Measurements from ENCODE around the gene SNRNP25.

- TF ChIP-seq CREB1 (IDR thresholded peaks at IDR 0.05) (no peak), CREB1 (CRISPR knock-in tag; IDR thresholded peaks at IDR 0.05) (no peak), LEF1 (IDR thresholded peaks at IDR 0.05) (no peak), ZEB2 (IDR thresholded peaks at IDR 0.05) (no peak), NFE2 (IDR thresholded peaks at IDR 0.05; ENCODE audit: low read depth) (no peak)
- TF ChIP-seq, protein P1, sequence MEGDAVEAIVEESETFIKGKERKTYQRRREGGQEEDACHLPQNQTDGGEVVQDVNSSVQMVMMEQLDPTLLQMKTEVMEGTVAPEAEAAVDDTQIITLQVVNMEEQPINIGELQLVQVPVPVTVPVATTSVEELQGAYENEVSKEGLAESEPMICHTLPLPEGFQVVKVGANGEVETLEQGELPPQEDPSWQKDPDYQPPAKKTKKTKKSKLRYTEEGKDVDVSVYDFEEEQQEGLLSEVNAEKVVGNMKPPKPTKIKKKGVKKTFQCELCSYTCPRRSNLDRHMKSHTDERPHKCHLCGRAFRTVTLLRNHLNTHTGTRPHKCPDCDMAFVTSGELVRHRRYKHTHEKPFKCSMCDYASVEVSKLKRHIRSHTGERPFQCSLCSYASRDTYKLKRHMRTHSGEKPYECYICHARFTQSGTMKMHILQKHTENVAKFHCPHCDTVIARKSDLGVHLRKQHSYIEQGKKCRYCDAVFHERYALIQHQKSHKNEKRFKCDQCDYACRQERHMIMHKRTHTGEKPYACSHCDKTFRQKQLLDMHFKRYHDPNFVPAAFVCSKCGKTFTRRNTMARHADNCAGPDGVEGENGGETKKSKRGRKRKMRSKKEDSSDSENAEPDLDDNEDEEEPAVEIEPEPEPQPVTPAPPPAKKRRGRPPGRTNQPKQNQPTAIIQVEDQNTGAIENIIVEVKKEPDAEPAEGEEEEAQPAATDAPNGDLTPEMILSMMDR (IDR thresholded peaks at IDR 0.05 in 2 of 3, conservative IDR thresholded peaks at IDR 0.05 in 1 of 3; ENCODE audit: insufficient read depth in 2 of 3, low read depth in 1 of 3, low read length in 3 of 3): no peak
- TF ChIP-seq, protein P2, sequence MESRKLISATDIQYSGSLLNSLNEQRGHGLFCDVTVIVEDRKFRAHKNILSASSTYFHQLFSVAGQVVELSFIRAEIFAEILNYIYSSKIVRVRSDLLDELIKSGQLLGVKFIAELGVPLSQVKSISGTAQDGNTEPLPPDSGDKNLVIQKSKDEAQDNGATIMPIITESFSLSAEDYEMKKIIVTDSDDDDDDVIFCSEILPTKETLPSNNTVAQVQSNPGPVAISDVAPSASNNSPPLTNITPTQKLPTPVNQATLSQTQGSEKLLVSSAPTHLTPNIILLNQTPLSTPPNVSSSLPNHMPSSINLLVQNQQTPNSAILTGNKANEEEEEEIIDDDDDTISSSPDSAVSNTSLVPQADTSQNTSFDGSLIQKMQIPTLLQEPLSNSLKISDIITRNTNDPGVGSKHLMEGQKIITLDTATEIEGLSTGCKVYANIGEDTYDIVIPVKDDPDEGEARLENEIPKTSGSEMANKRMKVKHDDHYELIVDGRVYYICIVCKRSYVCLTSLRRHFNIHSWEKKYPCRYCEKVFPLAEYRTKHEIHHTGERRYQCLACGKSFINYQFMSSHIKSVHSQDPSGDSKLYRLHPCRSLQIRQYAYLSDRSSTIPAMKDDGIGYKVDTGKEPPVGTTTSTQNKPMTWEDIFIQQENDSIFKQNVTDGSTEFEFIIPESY (CRISPR knock-in tag; IDR thresholded peaks at IDR 0.05): no peak
Measured at GRCh38 chr16:50769-51591, 2.6 kb upstream of the SNRNP25 start.
